Measurements from ENCODE around the gene TSHZ2. TPM values are rescaled to one million over a fixed set of nuclear protein-coding genes. Genes with fewer than 3 reads are reported as not detected.
A peak's percentile ranks its signal among the peaks of the same experiment; 100 is the strongest.

TSHZ2 gene
- total RNA-seq, 6 experiments from 2014 or later: 14.2 to 28.1 (median 21.0) TPM

DNA sequence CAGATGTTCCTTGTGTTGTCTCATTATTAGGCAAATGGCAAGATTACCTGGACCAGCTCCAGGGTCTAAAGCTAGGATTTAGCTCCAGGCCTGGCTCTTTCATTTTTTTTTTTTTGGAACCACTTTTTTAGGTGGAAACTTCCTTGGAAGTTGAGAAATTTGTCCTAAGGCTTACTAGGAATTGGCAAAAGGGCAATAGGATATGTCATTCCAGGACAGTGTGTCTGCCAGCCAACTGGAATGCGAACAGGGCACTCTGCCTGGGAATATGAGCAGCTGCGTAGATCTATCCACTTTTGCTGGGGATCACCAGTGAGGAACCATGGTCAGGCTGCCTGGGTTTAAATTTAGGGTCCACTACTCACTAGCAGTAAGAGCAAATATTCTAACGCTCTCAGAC is 304.0 kb downstream of the TSHZ2 start:
- DNase-seq (peak in 1 of 3 donors; percentile 51), ATAC-seq (peak; percentile 45 to 69 (median 56))
- H3K9me3 ChIP-seq: no peaks in the 10 kb centered on the region
- peaks cover 0 to 5% (median 0%) of the 10 kb centered on the region in 4 donors for H3K4me1 ChIP-seq
- H3K27ac ChIP-seq: no peak overlapping the region
- H3K4me3 ChIP-seq: no peak overlapping the region
- no peaks in the 10 kb centered on the region for H3K36me3 ChIP-seq
- intact Hi-C loops (cut with DNase I): no loop called here
- TF ChIP-seq, protein P1, sequence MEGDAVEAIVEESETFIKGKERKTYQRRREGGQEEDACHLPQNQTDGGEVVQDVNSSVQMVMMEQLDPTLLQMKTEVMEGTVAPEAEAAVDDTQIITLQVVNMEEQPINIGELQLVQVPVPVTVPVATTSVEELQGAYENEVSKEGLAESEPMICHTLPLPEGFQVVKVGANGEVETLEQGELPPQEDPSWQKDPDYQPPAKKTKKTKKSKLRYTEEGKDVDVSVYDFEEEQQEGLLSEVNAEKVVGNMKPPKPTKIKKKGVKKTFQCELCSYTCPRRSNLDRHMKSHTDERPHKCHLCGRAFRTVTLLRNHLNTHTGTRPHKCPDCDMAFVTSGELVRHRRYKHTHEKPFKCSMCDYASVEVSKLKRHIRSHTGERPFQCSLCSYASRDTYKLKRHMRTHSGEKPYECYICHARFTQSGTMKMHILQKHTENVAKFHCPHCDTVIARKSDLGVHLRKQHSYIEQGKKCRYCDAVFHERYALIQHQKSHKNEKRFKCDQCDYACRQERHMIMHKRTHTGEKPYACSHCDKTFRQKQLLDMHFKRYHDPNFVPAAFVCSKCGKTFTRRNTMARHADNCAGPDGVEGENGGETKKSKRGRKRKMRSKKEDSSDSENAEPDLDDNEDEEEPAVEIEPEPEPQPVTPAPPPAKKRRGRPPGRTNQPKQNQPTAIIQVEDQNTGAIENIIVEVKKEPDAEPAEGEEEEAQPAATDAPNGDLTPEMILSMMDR (IDR thresholded peaks at IDR 0.05): no peak
- no peak for TF ChIP-seq POLR2A (IDR thresholded peaks at IDR 0.05)
- no peaks in the 10 kb centered on the region for H3K27me3 ChIP-seq
- 57% methylated on average over 3 of the region's 3 CpGs for WGBS (ENCODE audit: insufficient coverage, low coverage, low lambda C conversion rate, missing lambda C conversion rate)

DNA sequence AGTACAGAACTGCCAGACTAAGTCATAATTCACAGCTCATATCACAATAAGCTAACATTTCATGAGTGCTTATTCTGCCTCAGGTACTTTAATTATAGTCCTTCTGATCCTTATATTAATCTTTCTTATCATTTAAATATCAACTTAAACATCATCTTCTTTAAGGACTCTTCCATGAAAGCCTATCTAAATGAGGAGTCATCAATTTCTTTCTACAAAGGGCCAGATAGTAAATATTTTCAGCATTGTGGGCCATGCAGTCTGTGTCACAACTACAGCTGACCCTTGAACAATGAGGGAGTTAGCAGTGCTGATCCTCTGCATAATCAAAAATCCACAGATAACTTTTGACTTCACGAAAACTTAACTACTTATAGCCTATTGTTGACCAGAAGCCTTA is 306.4 kb downstream of the TSHZ2 start:
- intact Hi-C loops (cut with DNase I): no loop called here

DNA sequence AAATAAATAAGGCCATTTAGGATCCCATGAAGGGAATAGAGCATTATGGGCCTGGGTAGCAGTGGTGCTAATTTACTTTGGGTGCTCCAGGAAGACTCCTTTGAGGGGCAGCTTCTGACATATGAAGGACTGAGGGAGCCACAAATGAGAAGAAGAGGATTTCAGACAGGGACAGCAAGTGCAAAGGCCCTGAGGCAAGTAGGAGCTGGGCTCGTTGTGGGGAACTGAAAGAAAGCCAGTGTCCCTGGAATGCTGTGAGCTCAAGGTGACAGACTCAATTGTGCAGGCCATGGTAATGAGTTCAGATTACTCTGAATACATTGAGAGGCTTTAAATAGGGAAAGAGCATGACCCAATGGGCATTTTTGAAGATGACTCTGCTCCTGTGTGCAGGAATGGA is 307.6 kb downstream of the TSHZ2 start:
- Histone ChIP-seq H3K36me3 (no peaks in the 10 kb centered on the region), H3K27ac (no peak overlapping the region), H3K9me3 (no peaks in the 10 kb centered on the region), H3K27me3 (no peaks in the 10 kb centered on the region), H3K4me1 (peaks cover 0 to 3% (median 0%) of the 10 kb centered on the region in 4 donors), H3K4me3 (no peak overlapping the region)
- DNase-seq (no peak), ATAC-seq (no peak)
- 88% methylated on average over 1 of the region's 1 CpG for whole genome bisulfite sequencing (ENCODE audit: insufficient coverage, low coverage, low lambda C conversion rate, missing lambda C conversion rate)
- intact Hi-C loops (cut with DNase I): no loop called here
- TF ChIP-seq, protein P1 (IDR thresholded peaks at IDR 0.05): no peak
- TF ChIP-seq POLR2A (IDR thresholded peaks at IDR 0.05): no peak

More for the DNA sequence above, 306.4 kb downstream of the TSHZ2 start:
- H3K4me1 ChIP-seq: peaks cover 0 to 5% (median 0%) of the 10 kb centered on the region in 4 donors
- H3K9me3 ChIP-seq: no peaks in the 10 kb centered on the region
- TF ChIP-seq, protein P1 (IDR thresholded peaks at IDR 0.05): no peak
- no peak for TF ChIP-seq POLR2A (IDR thresholded peaks at IDR 0.05)
- no peak for DNase-seq
- no peaks in the 10 kb centered on the region for H3K36me3 ChIP-seq
- H3K27me3 ChIP-seq: no peaks in the 10 kb centered on the region
- no peak overlapping the region for H3K4me3 ChIP-seq
- 57% methylated on average over 1 of the region's 1 CpG for WGBS (ENCODE audit: insufficient coverage, low coverage, low lambda C conversion rate, missing lambda C conversion rate)
- no peak for ATAC-seq
- no peak overlapping the region for H3K27ac ChIP-seq

DNA sequence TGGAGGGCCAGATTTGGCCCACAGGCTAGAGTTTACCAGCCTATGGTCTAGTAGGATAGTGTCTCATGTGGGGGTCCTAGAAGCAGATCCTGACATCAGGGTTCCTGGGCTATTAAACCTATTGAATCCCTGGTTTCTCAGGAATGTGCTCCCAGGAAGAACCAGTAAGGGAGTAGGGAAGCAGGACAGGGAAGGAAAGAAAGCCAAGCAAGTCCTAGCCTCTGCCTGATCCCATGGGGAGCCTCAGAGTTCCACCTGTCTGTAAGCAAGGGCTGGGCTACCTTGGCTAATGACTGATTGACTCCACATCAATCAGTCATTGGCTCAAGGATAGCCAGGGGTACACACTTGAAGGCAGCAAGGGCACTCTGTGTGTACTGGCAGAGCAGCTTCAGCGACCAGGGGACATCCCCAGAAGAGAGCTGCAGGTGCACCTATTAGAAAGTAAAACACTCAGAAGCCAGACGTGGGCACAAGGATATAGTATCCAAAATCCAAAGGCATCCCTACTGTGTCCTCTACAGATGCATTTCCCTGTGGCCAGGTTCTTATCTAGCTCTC is 309.5 kb downstream of the TSHZ2 start:
- H3K4me3 ChIP-seq: no peak overlapping the region
- intact Hi-C loops (cut with DNase I): no loop called here
- H3K36me3 ChIP-seq: no peaks in the 10 kb centered on the region
- no peaks in the 10 kb centered on the region for H3K27me3 ChIP-seq
- no peak for ATAC-seq
- TF ChIP-seq POLR2A (IDR thresholded peaks at IDR 0.05): no peak
- TF ChIP-seq, protein P1 (IDR thresholded peaks at IDR 0.05): no peak
- no peak for DNase-seq
- H3K9me3 ChIP-seq: no peaks in the 10 kb centered on the region
- no peaks in the 10 kb centered on the region for H3K4me1 ChIP-seq
- WGBS (ENCODE audit: insufficient coverage, low coverage, low lambda C conversion rate, missing lambda C conversion rate): no CpG with 5 or more reads among the region's 2 CpGs
- no peak overlapping the region for H3K27ac ChIP-seq
